Measurements from ENCODE around the gene C6orf136.
"Not testable (repeated sequence)": the region's sequence is repeated elsewhere in the genome, so short reads cannot be mapped to it uniquely, and the experiment has no call there.

Gene C6orf136

GRCh38 chr6:30615958-30616810 is 30.7 kb upstream of the C6orf136 start:
- peak; percentile 60 for DNase-seq

DNA sequence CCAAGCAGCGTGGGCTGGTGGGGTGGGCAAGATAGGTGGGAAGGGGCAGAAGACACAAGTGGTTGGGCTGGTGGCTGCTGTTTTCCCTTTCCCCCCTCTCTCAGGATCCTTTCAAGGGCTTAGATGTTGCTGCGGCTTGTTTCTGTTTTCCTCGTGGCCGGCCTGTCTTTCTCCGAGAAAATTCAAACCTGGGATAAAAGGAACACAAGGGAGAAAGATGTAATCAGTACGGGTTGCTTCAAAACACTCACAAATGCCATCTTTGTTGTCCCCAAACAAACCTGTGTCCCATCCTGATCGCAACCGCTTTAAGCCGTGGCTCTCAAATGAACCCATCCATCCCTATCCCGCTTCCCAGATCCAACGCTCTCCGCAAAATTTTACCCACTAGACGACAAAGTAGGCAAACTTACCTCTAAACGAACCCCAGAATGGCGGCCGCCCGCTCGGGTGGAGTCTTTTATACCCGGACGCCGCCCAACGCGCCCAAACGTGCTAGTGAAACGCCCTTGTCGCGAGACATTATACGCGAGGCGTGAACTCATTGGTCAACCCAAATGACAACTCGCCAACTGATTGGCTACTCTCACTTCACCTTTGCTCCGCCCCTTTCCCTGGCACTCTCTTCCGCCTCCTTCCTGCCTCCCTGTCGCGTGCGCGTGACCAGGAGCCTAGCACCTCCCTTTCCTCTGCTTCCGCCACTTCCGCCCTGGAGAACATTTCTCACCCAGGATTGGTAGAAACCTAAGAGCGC is 29.9 kb upstream of the C6orf136 start, which contains the start of gene PPP1R10:
Gene PPP1R10 (minus strand): TSS at position 433 of the 754 bp plus-strand sequence. CDS start 7,299 bp downstream, outside the sequence.
- DNase-seq = peak; percentile 93

DNA sequence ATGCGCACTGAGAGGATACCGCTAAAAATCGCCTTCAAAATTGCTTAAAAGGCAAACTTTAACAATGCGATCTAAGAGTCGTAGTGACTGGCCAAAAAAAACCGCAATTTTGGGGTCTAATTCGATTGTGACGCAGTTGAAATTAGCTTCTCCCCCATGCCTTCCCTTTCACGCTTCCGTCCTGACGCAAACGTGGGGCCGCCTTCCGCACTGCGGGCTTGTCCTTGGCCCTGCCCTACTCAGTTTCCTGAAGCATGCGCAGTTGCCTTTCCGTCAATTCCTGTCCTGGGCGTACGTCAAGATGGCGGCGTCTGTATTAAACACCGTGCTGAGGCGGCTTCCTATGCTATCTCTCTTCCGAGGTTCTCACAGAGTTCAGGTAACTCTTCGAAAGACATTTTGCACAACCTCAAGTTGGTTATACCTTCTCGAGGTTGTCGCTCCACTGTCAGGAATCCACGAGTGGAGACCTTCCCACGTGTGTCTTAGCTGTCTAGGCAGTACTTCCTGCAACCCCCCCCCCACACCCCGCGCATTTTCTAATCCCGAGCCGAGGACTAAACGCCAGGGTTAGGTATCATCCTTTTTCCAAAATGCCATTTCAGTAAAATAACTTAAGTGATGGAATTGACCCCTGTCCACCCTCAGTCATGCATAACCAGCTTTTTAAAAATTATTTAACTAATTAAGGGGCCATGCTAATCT is 29.2 kb upstream of the C6orf136 start, which contains the start of gene MRPS18B:
Gene MRPS18B (plus strand): TSS at position 276 of the 705 bp plus-strand sequence. CDS start 26 bp downstream, at position 302.
- peak; percentile 92 for DNase-seq

DNA sequence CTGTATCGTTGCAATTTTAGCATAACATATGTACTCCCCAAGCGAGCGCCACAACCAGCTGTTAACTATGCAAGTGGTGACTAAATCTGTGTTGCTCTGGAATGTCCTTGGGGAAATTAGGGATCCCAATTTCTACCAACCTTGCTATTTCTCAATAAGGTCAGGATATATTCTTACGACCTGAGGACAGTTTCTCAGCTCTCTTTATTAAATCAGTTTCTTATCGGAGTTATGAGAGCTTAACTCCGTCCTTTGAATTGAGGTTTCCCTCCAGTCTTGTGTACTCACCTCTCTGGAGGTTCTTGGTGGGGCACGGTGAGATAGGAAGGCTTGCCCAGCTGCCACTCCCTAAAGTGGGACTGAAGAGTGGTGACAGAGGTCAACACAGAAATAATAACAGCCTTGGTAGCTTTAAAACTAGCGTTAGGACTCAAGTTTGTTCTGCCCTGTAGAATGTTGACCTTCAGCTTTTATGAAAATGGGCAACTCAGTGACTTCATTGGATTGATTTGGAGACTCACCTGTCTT is 28.6 kb upstream of the C6orf136 start:
- DNase-seq = no peak

- no peak for DNase-seq
These were observed 27.4 kb upstream of the C6orf136 start for GRCh38 chr6:30619561-30619960.

DNA sequence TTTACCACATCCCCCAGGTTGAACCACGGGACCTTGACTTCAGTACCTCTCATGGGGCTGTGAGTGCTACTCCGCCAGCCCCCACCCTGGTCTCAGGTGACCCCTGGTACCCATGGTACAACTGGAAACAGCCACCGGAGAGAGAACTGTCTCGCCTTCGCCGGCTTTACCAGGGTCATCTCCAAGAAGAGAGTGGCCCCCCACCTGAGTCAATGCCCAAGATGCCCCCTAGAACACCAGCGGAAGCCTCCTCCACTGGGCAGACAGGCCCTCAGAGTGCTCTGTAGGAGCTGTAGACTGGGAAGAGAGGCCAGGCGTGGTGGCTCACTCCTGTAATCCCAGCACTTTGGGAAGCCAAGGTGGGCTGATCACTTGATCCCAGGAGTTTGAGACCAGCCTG is 21.4 kb upstream of the C6orf136 start:
- DNase-seq = no peak

DNA sequence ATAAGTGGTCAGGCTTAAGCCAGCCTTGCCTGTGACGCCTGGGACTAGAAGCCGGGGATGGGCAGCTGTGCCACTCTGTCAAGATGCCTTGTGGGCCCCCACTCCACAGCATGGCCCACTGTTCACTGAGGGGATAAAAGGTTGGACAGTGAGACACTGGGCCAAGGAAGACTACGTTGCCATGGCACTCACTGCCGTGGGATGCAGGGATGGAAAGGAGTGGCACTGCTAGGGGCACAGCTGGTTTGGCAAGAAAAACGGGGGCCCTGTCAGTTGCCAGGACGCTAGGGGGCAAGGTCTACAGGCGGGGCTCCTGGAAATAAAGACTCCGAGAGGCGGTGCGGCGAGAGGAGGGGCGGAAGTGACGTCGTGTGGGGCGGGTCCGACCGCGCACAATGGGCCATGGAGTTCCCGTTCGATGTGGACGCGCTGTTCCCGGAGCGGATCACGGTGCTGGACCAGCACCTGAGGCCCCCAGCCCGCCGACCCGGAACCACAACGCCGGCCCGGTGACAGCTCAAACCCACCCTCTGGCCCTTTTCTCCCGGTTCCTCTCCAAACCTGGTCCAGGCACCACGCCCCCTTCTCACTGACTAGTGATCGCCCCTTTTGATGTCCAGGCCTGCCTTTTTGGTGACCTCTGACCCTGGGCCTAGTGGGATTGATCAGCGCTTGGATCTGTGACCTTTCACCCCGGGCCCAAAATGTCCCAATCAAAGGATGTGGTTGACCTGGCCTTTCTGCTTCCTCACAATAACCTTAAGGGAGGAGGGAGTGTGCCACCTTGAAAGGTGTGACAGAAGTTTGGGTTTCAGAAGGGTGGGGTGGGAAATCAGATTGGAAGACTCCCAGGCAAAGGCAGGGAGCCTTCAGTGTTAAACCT is 20.2 kb upstream of the C6orf136 start, which contains the start of gene ATAT1:
Gene ATAT1 (plus strand): TSS at position 391 of the 883 bp plus-strand sequence.
- DNase-seq = peak; percentile 90

- DNase-seq = no peak
These were observed 11.1 kb upstream of the C6orf136 start for GRCh38 chr6:30635834-30636233.

DNA sequence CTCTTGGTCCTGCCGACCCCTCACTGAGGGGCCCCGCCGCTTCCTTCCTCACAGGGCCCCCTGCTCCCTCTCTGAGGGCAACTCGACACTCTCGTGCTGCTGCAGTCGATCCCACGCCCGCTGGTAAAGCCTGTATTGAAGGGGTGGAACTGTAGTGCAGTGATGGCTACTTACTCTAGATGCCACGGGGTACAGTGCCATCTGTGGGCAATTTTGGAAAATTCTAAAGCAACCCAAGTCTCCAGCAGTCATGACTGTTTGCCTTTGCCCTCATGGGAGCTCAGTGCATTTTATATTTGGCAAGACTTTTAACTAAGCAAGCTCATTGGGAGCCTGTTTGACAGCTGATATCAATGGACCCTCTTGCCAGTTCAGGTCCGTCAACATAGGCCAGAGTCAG is 6.5 kb upstream of the C6orf136 start:
- DNase-seq = no peak

DNA sequence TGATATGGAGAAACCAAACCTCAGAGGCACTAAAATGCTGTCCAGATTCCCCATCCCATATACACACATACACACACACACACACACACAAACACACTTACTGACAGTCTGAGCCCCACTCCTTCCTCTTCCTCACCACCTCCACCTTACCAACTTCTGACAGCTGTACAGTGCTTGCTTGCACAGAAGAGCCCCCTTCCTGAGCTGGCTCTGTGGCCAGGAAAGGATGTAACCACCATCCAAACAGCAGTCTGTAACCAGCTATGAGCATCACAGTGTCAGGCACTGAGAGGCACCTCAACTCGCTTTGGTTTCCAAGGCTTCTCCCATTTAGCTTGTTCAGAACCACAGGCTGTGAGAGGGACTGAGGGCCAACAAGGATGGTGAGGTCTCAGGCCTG is 5.9 kb upstream of the C6orf136 start:
- no peak for DNase-seq

- DNase-seq = no peak
These were observed 3.3 kb upstream of the C6orf136 start for GRCh38 chr6:30643656-30644055.

- DNase-seq = no peak
These were observed 2.2 kb upstream of the C6orf136 start for GRCh38 chr6:30644769-30645168.

GRCh38 chr6:30645989-30646388 is 944 bp upstream of the C6orf136 start:
- no peak for DNase-seq

DNA sequence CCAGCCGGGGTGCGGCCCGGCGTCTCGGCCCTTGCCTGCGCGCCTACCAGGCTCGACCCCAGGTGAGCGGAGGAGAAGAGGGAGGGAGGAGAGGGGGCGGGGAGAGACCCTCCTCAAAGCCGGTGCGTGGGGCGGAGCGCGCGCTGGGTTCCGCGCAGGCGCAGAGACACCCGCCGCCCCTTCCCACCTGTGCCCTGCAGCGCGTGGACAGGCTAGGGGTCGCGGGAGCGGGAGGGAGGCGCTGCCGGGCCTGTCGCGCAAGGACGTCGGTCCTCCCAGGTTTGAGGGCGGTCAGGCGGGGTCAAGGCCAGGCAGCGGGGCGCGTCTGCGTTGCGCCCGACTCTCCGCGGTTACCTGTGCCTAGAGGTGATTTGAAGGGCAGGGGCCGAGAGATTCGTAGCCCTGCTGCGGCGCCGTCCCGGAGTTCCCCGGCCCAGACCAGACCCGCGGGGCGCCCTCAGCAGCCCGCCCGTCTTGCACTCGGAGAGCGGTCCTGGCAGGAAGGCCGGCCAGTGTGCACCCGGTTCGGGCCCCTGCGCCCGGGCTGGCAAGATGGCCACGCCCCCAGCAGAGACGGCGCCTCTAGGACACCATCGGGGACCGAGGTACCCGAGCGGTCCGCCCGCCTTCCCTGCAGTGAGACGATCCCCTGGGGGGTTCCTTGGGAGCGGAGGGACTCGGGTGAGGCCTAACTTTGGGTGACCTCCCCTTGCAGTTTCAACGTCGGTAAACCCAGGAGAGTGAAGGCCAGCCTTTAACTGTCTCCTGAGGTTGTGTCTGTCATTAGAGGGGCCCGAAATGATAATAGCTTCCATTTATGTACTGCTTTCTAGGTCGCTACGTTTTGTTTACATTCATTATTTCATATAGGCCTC is 546 bp downstream of the C6orf136 start:
- DNase-seq = peak; percentile 84

DNA sequence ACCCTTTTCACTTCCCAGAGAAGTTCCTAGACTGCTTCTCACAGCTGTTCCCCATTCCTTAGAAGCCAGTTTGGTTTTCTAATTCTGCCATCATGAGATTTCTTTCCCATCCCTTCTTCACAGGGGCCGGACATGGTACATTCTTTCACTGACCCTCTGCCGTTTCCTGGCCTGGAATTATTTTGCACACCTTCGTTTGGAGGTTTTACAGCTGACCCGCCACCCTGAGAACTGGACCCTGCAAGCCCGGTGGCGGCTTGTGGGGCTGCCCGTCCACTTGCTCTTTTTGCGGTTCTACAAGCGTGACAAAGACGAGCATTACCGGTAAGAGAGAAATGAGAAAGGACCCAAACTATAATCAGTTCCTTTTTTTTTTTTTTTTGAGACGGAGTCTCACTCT is 4.2 kb downstream of the C6orf136 start:
- no peak for DNase-seq

DNA sequence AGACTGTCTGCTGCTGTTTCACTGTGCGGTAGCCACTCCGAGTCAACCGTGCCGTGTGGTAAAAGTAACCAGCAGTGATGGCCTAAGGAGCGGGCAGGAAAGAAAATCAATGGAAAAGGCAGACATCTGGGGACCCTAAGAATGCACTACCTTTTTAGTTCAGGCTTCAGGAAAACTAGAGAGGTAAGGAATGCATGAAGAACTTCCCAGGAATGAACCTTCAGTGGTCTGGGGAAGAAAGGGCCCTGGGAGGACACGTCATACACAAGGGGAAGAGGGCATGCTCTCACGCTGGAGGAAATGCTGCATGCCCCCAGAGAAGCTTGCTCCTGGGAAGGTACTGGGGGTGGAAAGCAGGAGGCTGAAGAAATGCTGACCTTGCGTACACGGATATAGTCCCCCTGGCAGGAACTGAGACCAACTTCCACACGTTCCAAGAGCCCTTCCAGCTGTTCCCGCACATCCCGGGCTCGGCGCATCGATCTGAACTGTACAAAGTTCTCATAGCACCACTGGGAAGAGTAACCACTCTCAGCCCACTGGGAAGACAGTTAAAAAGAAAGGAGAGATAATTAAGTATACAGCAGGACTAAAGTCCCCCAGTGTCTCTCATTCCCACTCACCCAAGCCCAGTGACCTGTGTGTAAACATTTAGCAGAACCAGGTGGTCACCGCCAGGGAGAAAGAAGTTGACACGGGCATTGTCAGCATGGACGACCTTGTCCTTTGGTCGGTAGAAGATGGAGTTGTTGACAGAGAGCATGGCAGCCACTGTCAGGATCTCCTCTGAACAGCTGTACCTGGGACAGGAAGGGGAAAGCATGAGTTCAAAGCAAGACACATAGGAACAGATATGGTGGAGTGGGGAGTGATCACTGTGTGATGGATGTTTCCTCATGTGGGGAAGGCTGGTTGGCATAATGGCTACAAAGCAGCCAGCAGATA is 8.1 kb downstream of the C6orf136 start:
- no peak for DNase-seq

DNA sequence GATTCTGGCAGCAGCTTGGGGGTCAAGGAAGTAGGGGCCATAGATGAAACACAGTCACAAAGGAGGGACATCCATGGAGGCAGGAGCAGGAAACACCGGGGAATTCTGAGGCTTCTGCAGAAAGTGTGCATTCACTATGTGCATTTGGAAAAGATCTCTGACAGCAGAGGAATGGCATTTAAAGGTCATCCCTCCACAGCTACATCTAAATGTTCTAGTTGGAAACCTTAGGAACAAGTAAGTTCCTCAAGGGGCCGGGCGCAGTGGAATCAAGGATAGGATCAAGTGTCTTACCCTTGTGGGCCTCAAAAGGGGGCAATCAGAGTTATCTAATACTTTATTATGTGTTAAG is 8.8 kb downstream of the C6orf136 start:
- no peak for DNase-seq

- DNase-seq = no peak
These were observed 9.6 kb downstream of the C6orf136 start for GRCh38 chr6:30656513-30656912.

- no peak for DNase-seq
These were observed 10.5 kb downstream of the C6orf136 start for GRCh38 chr6:30657454-30657853.

GRCh38 chr6:30657922-30658321 is 11.0 kb downstream of the C6orf136 start:
- not testable (repeated sequence) for DNase-seq
